ENCODE measurements around the gene GINS3.
"Not testable (repeated sequence)": the region's sequence is repeated elsewhere in the genome, so short reads cannot be mapped to it uniquely, and the experiment has no call there.

GINS3 gene

DNA sequence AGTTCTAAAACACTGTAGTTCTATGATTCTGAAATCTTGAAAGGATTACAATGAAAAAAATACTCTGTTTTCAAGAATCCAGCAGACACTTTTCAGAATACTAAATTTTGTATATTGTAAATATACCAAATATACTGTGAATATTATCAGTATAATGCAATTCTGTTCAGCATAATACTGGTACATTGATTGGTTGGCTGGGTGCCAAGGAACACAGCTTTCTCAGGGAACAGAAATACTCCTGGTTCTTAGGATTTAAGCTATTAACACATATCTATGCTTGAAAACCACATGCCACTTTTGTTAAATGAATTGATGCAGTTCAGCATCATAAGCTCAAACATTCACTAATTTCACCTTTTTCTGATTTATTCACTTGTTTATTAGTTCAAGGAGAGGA lies 2.5 kb upstream of the GINS3 start:
- DNase-seq (ENCODE audit: low read depth in 2 of 2) = no peak

DNA sequence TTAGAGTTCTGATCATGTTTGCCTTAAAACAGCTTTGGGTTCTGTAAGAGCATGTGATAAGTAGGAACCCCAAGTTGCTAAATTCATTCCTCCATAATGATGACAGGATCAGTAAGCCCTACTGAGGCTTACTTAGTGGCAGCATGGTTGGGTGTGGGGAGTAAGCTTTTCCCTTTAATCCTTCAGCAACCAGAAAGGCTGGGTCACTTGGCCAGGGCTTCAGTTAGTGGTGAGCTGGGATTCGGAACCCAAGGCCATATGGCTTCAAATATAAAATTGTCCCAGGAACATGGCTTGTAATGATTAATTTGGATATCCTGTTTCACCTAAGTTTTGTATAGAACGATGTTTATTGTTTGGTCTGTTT lies 850 bp downstream of the GINS3 start:
- DNase-seq (ENCODE audit: low read depth in 2 of 2) = no peak

- DNase-seq (ENCODE audit: low read depth in 2 of 2) = not testable (repeated sequence)
Observed at GRCh38 chr16:58396897-58397296, 4.6 kb downstream of the GINS3 start.

- no peak for DNase-seq (ENCODE audit: low read depth in 2 of 2)
Observed at GRCh38 chr16:58399718-58400633, 7.7 kb downstream of the GINS3 start.

DNA sequence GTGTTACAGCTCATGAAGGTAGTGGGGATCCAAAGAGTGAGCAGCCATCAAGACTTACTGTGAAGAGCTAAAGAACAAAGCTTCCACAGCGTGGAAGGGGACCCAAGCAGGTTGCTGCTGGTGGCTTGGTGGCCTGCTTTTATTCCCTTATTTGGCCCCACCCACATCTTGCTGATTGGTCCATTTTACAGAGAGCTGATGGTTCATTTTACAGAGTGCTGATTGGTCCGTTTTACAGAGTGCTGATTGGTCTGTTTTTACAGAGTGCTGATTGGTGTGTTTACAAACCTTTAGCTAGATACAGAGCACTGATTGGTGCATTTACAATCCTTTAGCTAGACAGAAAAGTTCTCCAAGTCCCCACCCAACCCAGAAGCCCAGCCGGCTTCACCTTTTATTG lies 9.0 kb downstream of the GINS3 start:
- not testable (repeated sequence) for DNase-seq (ENCODE audit: low read depth in 2 of 2)

GRCh38 chr16:58402796-58403195 lies 10.5 kb downstream of the GINS3 start:
- no peak for DNase-seq (ENCODE audit: low read depth in 2 of 2)

- no peak for DNase-seq (ENCODE audit: low read depth in 2 of 2)
Observed at GRCh38 chr16:58409316-58409973, 17.2 kb downstream of the GINS3 start.

DNA sequence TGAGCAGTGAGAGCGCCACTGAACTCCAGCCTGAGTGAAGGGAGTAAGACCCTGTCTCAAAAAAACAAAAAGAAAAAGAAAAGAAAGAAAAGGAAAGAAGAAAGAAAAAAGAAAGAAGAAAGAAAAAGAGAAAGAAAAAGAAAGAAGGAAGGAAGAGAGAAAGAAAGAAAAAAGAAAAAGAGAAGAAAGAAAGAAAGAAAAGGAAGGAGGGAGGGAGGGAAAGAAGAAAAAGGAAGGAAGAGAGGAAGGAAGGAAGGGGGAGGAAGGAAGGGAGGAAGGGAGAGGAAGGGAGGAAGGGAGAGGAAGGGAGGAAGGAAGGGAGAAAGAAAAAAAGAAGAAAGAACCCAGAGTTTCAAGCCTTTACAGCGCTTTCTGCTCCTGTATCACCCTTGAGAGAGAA lies 19.1 kb downstream of the GINS3 start:
- DNase-seq (ENCODE audit: low read depth in 2 of 2) = no peak

GRCh38 chr16:58411736-58412614 lies 19.7 kb downstream of the GINS3 start:
- DNase-seq (ENCODE audit: low read depth in 2 of 2) = no peak

DNA sequence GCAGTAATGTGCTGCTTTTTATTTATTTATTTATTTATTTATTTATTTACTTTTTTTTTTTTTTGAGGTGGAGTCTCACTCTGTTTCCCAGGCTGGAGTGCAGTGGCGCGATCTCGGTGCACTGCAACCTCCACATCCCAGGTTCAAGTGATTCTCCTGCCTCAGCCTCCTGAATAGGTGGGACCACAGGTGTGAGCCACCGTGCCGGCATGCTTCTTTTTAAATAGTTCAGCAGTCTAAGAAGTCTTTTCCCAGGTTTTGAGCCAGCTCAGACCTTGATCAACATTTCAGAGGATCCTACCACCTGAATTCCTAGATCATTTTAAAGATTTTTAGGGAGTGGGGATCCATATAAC lies 20.3 kb downstream of the GINS3 start:
- not testable (repeated sequence) for DNase-seq (ENCODE audit: low read depth in 2 of 2)

DNA sequence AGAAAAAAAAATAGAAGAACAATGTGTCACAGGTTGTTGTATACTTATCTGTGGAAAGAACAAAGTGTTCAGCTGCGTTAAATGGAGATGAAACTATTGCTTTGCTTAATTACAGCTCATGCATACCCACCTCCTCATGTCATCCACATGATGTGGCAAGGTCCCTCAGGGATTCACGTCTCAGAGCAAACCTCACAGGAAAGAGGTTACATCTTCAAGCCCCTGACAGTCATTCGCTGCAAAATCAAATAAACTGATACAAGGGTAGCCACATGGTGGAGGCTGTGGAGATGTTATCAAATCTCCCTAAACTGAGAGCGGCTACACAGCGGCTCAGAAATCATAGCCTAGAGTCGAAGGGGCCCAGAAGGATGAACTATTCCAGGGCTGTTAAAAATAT lies 21.1 kb downstream of the GINS3 start:
- DNase-seq (ENCODE audit: low read depth in 2 of 2) = no peak

DNA sequence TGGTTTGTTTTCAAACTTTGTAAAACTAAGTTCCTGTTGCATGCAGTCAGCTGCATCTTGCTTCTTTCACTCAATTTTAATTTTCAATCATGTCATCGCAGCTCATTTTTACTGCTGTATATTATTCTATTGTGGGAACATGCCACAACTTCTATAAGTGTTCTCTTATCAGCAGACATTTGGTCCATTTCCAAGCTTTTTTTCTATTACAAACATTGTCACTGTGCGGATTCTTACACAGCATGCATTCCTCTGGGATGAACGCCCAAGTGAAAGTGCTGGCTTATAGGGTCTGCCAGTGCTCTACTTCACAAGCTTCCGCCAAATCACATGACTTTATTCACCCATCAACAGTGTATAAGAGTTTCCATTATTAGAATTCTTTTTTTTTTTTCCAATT lies 22.7 kb downstream of the GINS3 start:
- no peak for DNase-seq (ENCODE audit: low read depth in 2 of 2)

DNA sequence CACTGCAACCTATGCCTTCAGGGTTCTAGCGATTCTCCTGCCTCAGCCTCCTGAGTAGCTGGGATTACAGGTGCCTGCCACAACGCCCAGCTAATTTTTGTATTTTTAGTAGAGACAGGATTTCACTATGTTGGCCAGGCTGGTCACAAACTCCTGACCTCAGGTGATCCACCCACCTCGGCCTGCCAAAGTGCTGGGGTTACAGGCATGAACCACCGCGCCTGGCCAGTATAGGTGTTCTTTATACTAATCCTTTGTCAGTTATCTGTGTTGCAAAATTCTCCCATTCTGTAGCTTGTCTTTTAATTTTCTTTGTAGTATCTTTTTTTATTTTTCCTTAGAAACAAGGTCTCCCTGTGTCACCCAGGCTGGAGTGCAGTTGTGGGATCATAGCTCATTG lies 23.7 kb downstream of the GINS3 start:
- not testable (repeated sequence) for DNase-seq (ENCODE audit: low read depth in 2 of 2)

- DNase-seq (ENCODE audit: low read depth in 2 of 2) = no peak
Observed at GRCh38 chr16:58417035-58417434, 24.8 kb downstream of the GINS3 start.

DNA sequence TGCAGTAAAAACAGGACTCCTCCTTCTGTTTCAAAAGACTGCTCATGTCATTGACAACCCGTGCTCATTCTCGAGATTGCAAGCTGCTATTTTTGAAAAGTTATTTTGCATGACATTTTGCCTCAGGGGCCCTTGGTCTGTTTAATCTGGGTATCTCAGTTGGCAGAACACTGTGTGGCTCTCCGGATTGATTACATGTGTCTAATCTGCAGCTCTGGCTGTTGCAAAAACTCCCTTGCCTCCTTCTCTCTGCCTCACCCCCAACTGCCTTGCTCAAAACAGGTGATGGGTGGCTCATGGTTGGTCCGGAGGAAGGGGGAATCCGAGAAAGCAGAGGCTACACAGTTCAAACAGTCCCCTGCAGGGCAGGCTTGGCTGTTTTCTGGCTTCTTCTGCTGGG lies 25.3 kb downstream of the GINS3 start:
- DNase-seq (ENCODE audit: low read depth in 2 of 2) = no peak

DNA sequence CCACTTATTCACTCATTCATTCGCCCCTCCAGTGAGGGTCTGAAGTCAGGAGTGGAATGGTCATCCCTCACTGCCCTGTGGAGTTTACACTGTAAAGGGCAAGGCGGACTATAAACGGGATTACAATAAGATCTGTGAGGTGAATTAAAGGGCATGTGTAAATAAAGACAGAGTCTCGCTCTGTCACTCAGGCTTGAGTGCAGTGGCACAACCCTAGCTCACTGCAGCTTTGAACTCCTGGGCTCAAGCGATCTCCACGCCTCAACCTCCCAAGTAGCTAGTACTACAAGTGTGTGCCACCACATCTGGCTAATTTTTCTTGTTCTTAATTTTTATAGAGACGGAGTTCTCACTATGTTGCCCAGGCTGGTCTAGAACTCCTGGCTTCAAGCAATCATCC lies 25.8 kb downstream of the GINS3 start:
- DNase-seq (ENCODE audit: low read depth in 2 of 2) = no peak

DNA sequence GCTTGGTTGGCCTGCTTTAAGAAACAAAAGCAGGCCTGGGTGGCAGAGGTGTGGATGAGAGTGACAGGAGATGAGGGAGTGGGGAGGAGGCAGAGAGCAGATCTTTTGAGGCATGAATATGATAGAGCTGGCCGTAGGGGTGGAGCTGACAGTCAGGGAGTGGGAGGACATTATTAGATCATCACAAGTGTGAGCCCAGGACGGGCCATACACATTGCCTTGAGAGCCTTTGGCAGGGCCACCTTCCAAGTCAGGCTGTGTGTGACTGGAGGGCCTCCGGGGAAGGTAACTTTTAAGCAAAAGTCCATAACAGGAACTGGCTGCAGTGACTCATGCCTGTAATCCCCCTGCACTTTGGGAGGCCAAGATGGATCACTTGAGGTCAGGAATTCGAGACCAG lies 26.3 kb downstream of the GINS3 start:
- no peak for DNase-seq (ENCODE audit: low read depth in 2 of 2)

DNA sequence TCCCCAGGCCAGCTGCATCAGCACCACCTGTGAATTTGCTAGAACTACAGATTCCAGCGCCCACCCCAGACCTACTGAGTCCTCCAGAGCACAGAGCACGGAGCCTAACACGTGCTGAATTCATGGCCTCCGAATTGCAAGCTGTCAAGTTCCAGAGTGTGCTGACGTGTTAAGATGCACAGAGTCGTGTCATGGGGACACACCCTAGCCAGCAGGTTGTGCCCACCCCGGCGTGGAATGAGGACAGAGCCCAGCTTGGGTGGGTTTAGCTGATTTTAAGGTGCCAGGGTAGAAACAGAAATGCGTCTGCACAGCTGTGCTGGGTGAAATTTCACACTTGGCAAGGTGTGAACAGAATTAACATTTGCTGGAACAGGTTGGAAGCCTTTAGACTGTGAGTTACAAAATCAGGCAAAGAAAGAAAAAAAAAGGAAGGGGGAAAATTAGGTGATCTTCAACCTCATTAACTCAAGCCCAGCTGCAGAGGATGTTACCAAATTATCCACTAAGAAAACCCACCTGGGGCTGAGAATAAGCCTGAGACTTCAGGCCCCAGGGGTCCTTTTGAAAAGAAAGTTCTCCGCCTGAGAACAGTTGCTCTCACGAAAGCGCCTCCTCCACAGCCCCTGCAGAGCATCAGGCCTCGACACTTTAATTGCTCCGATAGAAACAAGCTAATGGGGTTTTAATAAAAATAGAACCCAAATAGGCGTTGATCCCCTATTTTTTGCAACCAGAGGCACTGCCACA lies 27.1 kb downstream of the GINS3 start:
- DNase-seq (ENCODE audit: low read depth in 2 of 2) = no peak

DNA sequence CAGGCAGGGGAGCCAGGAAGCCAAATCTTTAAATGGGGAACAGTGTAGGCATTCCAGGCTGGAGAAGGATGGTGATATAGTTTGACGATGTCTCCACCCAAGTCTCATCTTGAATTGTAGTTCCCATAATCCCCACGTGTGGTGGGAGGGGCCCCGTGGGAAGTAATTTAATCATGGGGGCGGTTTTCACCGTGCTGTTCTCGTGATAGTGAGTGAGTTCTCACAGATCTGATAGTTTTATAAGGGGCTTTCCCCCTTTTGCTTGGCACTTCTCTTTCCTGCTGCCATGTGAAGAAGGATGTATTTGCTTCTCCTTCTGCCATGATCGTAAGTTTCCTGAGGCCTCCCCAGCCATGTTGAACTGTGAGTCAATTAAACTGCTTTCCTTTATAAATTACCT lies 28.8 kb downstream of the GINS3 start:
- DNase-seq (ENCODE audit: low read depth in 2 of 2) = no peak

DNA sequence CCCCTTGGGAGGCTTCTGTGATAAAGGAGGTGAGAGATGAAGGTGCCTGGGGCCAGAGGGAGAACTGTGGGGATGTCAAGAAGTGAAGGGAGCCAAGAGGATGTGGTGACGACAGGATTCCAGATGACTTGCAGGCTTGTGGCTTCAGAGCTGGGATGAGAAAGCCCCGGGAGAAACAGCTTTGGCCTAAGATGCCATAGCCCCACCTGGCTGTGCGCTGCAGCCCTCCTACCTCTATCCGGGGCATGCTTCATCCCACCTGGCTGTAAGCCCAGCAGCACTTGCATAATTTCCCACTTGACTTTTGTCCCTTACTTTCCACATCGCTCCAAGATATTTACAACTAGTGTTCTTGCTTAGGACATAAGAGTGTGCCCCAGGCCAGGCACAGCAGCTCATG lies 29.3 kb downstream of the GINS3 start:
- DNase-seq (ENCODE audit: low read depth in 2 of 2) = no peak

DNA sequence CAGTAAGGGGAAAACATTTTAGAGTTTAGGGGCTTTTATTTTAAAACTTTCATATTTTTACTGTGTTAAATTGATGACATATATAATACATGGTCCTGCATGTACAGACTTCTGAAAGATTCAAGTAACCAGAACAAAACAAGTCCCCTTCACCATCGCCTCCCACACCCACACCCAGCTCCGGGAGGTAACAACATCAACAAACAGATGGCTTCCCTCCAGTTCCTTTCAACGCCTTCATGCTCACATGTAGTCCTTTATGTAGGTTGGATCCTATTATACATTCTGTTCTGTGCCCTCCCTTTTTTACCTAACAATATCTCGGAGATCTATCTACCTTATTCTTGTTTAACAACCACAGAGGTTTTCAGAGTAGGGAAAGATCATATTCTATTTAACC lies 30.5 kb downstream of the GINS3 start:
- DNase-seq (ENCODE audit: low read depth in 2 of 2) = no peak

GRCh38 chr16:58425245-58425644 lies 33.0 kb downstream of the GINS3 start:
- DNase-seq (ENCODE audit: low read depth in 2 of 2) = no peak

Measured in stimulated activated CD4-positive, alpha-beta T cell treated with anti-CD3 and anti-CD28 coated beads, Interleukin-4, amount 100 ng/mL, for 48 hours (primary cell).